ENCODE measurements around the gene LAMB1. TPM values are rescaled to one million over a fixed set of nuclear protein-coding genes. Genes with fewer than 3 reads are reported as not detected.
A peak's percentile ranks its signal among the peaks of the same experiment; 100 is the strongest.
"Not testable (repeated sequence)": the region's sequence is repeated elsewhere in the genome, so short reads cannot be mapped to it uniquely, and the experiment has no call there.

LAMB1 gene
- total RNA-seq, 1 donor from 2014 or later = 303 TPM

- intact Hi-C loops (cut with DNase I) = no loop called here
- no peak for ATAC-seq
- DNase-seq (ENCODE audit: low spot score) = no peak
Observed at GRCh38 chr7:107936312-107936711, 66.6 kb downstream of the LAMB1 start.

DNA sequence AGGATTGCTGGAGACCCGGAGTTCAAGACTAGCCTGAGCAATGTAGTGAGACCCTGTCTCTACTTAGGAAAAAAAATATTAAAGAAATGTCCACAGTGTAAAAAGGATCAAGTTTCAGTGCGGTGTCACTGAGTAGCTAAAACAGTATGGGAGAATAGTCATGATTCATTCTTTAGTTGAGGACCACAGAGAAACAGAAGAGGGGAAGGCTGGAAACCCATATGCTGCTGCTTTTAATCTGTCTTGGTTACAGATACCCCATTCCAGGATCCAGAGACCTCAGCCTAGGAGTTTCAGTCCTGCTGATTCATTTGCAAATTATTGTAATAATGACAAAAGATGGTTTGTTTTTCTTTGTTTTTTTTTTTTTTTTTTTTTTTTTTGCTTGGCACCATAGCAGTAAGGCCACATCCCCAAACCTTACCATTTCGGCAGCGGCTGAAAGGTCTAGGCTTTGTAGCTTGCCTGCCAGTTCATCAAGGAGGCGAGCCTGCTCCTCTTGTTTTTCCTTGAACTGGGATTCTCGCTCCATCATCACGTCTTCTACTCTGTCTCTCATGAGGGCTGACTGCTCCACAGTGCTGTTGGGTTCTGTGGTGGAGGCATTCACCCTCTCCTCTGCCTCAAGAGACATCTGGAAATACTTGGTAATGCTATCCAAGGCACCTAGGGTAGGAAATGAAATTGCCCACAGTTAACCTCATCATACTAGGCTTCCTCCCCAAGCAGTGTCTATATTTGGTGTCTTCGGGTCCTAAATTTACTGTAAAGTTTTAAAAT is 67.8 kb downstream of the LAMB1 start:
- no peak for ATAC-seq
- no peak for DNase-seq (ENCODE audit: low spot score)
- intact Hi-C loops (cut with DNase I) = no loop called here

DNA sequence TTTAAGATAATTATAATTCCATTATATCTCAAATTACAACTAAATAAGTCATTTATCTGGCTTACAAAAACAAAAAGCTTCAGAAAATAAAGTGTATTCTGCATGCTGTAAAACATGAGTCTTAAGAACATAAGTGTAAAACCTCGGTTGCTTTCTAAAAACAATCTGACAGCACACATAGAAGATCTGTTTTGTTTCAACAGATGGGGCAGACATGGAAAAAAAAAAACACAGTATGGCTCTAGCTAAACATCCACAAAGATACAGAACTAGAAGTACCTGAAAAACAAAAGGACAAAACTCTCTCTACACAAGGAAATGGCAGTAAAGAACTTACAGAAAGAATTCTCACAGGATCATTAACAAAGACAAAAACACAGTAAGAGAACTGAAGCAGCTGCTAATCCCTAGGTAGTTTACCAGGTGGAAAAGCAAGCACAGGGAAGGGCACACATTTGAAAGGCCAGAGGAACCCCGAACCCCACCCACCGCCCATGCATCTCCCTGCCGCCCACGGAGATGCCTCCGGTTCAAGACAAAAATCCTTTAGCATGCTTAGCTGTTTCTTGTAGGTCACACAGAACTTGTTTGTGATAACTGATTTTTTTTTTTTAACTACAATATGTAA is 69.5 kb downstream of the LAMB1 start:
- intact Hi-C loops (cut with DNase I) = no loop called here
- no peak for DNase-seq (ENCODE audit: low spot score)
- no peak for ATAC-seq

GRCh38 chr7:107932805-107933204 is 70.2 kb downstream of the LAMB1 start:
- ATAC-seq (no peak), DNase-seq (ENCODE audit: low spot score) (no peak)
- intact Hi-C loops (cut with DNase I) = no loop called here

- intact Hi-C loops (cut with DNase I) = no loop called here
- no peak for DNase-seq (ENCODE audit: low spot score)
- ATAC-seq = peak; percentile 56
Observed at GRCh38 chr7:107931740-107932515, 71.0 kb downstream of the LAMB1 start.

DNA sequence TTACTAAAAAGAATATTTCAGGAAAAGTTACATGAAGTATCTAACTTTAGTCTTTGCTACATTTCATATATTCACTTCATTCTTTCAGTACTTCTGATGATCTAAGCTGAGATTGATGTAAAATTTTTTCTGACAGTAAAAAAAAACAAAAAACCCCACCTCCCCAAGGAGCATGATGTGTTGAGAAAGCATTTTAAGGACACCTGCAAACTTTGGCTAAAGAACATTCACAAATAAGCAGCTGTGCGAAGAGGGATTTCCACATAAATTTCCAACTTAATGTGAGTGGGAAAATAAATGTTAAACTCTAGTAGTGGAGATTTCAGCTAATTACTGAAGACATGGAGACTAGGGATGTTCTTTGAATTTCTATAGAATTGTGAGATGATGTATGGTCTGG is 76.5 kb downstream of the LAMB1 start:
- ATAC-seq (peak; percentile 49), DNase-seq (ENCODE audit: low spot score) (no peak)
- intact Hi-C loops (cut with DNase I) = no loop called here

GRCh38 chr7:107924841-107925504 is 78.0 kb downstream of the LAMB1 start:
- DNase-seq (ENCODE audit: low spot score) = no peak
- ATAC-seq = no peak
- intact Hi-C loops (cut with DNase I) = no loop called here

DNA sequence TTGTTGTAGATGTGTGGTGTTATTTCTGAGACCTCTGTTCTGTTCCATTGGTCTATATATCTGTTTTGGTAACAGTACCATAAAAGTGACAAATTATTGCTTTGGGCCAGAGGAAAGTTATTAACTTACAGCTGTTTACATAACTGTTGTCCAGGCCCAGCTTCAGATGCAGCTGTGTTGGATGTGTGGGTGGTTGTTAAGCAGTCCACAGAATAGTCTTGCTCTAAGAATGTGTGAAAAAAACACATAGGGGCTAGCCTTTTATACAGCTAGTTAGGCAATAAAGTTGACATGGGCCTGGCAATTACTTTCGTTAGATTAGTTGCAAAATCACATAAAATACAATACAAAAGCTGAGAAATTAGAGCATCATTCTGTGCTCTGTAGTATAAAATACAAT is 80.1 kb downstream of the LAMB1 start:
- intact Hi-C loops (cut with DNase I) = no loop called here
- DNase-seq (ENCODE audit: low spot score) (no peak), ATAC-seq (peak; percentile 41)

GRCh38 chr7:107921826-107922225 is 81.1 kb downstream of the LAMB1 start:
- DNase-seq (ENCODE audit: low spot score); intact Hi-C loops (cut with DNase I); ATAC-seq: not testable (repeated sequence)

DNA sequence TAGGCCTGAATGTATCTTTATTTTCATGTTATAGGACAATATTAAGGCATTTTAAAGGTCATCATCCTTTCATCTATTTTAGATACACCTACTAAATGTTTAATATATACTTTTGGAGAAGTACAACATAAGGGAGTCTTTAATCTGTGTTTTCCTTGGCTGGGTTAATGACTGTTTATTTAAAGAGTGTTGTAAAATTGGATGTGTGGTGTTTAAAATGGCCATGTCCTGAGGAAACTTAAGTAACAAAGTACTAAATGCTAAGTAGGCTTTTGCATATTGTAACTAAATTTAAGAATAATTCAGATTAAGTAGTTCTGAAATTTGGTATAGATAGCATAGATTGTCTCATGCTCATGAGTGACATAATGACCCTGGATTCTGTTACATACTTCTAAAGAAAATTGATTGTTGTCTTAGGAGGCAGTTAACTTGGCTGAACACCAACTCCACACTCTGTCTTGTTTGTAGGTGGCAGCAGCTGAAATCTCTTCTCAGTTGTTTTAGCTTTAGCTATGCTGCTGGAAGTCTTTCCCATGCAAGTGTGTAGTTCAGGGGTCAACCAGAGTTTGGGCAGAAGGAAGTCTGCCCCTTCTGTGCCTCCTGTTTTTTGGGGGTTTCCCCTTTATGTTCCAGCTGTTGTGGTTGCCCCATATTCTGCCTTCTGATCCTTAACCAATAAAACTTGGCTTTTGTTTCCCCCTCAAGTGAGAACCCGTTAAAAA is 82.8 kb downstream of the LAMB1 start:
- DNase-seq (ENCODE audit: low spot score) = no peak
- intact Hi-C loops (cut with DNase I) = no loop called here
- ATAC-seq = no peak

- ATAC-seq = no peak
- DNase-seq (ENCODE audit: low spot score) = no peak
- intact Hi-C loops (cut with DNase I) = no loop called here
Observed at GRCh38 chr7:107918948-107919347, 84.0 kb downstream of the LAMB1 start.

GRCh38 chr7:107917763-107918651 is 85.0 kb downstream of the LAMB1 start:
- intact Hi-C loops (cut with DNase I) = no loop called here
- DNase-seq (ENCODE audit: low spot score) = no peak
- ATAC-seq = no peak

DNA sequence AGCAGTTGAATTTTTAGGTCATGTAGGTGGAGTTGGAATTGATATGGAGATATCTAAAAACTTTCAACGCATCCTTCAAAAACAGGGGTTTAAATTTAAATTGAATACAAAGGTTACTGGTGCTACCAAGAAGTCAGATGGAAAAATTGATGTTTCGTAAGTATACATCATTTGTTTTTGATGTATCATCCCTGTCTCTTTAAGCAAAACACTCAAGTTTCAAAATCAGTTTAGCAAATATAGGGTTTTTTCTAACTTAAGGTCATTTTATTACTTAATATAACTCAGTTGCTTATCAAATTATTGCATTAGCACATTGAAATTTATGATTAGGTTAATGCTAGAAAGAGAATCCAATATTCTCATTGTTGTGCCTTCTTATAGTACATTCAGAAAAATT is 87.4 kb downstream of the LAMB1 start:
- intact Hi-C loops (cut with DNase I) = no loop called here
- DNase-seq (ENCODE audit: low spot score) = no peak
- ATAC-seq = no peak

DNA sequence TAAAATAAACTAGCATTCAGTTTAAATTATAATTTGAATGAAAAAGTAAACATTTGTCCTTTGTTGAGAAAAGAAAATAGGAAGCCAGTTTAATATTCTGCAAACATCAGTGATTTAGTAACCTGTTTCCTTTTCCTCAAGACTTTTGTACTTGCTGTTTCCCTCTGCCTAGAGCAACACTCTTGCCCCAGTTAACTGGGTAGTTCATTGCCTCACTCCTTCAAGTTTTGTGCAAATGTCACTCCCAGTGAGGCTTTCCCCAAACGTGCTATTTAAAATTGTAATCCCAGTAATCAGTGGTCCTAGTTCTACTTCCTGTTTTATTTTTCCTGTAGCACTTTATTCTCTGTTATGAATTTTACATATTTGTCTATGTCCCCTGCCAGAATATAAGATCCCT is 88.1 kb downstream of the LAMB1 start:
- ATAC-seq (no peak), DNase-seq (ENCODE audit: low spot score) (no peak)
- intact Hi-C loops (cut with DNase I) = no loop called here

DNA sequence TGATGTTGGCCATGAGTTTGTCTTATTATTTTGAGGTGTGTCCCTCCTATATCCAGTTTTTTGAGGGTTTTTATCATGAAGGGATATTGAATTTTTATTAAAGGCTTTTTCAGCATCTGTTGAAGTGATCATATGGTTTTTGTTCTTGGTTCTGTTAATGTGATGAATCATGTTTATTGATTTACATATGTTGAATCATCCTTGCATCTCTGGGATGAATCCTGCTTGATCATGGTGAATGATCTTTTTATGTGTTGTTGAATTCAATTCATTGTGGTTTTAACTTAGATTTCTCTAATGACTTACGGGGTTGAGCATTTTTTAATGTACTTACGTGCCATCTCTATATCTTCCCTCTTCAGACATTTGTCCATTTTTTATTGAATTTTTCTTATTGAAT is 89.1 kb downstream of the LAMB1 start:
- no peak for ATAC-seq
- DNase-seq (ENCODE audit: low spot score) = no peak
- intact Hi-C loops (cut with DNase I) = no loop called here

DNA sequence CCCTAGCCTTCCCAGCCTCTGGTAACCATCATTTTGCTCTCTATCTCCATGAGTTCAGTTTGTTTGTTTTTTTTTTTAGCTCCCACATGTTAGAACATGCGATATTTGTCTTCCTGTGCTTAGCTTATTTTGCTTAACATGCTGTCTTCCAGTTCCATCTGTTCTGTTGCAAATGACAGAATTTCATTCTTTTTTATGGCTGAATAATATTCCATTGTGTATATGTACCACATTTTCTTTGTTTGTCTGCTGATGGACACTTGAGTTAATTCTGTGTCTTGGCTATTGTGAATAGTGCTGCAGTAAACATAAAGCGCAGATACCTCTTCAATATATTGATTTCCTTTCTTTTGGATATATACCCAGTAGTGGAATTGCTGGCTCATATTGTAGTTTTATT is 91.0 kb downstream of the LAMB1 start:
- ATAC-seq (no peak), DNase-seq (ENCODE audit: low spot score) (no peak)
- intact Hi-C loops (cut with DNase I) = no loop called here

- no peak for DNase-seq (ENCODE audit: low spot score)
- intact Hi-C loops (cut with DNase I) = no loop called here
Observed at GRCh38 chr7:107909445-107909844, 93.5 kb downstream of the LAMB1 start.

GRCh38 chr7:107907790-107908189 is 95.2 kb downstream of the LAMB1 start:
- ATAC-seq = peak; percentile 87
- no peak for DNase-seq (ENCODE audit: low spot score)
- intact Hi-C loops (cut with DNase I) = no loop called here

More at GRCh38 chr7:107909445-107909844, 93.5 kb downstream of the LAMB1 start:
- ATAC-seq = no peak

Data from sciatic nerve (tissue), 2 donors.